HEK293 (cell line): ENCODE results near the gene LMTK2.

Experiments
- CTCF ChIA-PET: fragments of 350-600 bp; formaldehyde crosslinking; extraction: SDS; loops from one replicate; lab custom pipeline; 2021; ENCODE audit warnings: antibody characterized with exemption; lab: Yijun Ruan, JAX
- POLR2A ChIA-PET: fragments of 300-600 bp; formaldehyde crosslinking; extraction: SDS; loops from one replicate; lab custom pipeline; 2020; ENCODE audit warnings: antibody characterized with exemption, inconsistent platforms; lab: Yijun Ruan, JAX
- H3K27ac ChIP-seq: fragments of 200-500 bp; sonication (Bioruptor generic); 2 replicates; pipeline ENCODE4 v1.5.1; 2014; ENCODE audit warnings: low read depth, low read length, control low read depth, inconsistent platforms; ENCODE audit errors: extremely low read depth
- H3K36me3 ChIP-seq, 2 experiments: fragments of 200-500 bp in 1 of 2; sonication (Bioruptor generic) in 1 of 2; 1 replicate in 1 of 2; 2 replicates in 1 of 2; pipeline ENCODE4 v1.5.1; 2014 to 2017; ENCODE audit warnings: inconsistent platforms in 2 of 2, low read length in 2 of 2; ENCODE audit not compliant: control insufficient read depth in 2 of 2, insufficient read depth in 1 of 2
- H3K4me1 ChIP-seq: fragments of 200-500 bp; sonication (Bioruptor generic); 2 replicates; pipeline ENCODE4 v1.5.1; 2014; ENCODE audit warnings: mild to moderate bottlenecking, low read length, inconsistent platforms; ENCODE audit not compliant: control insufficient read depth, insufficient read depth
- H3K4me3 ChIP-seq: 2 replicates; pipeline ENCODE4 v1.5.1; 2011; ENCODE audit warnings: low read depth, mild to moderate bottlenecking, control low read depth, low read length, moderate library complexity
- H3K9me3 ChIP-seq: fragments of 200-500 bp; sonication (Bioruptor generic); 2 replicates; pipeline ENCODE4 v1.5.1; 2014; ENCODE audit warnings: low read depth, low read length, inconsistent platforms; ENCODE audit not compliant: control insufficient read depth, insufficient read depth
- KLF8 ChIP-seq: fragments of 450-650 bp; formaldehyde crosslinking; IDR thresholded peaks from 2 replicates; pipeline ENCODE4 v1.5.1; 2016; ENCODE audit warnings: missing biosample characterization, missing genetic modification characterization
- OSR2 ChIP-seq: fragments of 450-650 bp; formaldehyde crosslinking; IDR thresholded peaks from 2 replicates; pipeline ENCODE4 v1.5.1; 2016; ENCODE audit warnings: missing biosample characterization, missing genetic modification characterization
- ZNF202 ChIP-seq: fragments of 450-650 bp; formaldehyde crosslinking; IDR thresholded peaks from 2 replicates; pipeline ENCODE4 v1.5.1; 2016; ENCODE audit warnings: missing biosample characterization, missing genetic modification characterization, borderline replicate concordance
- ZNF302 ChIP-seq: fragments of 450-650 bp; formaldehyde crosslinking; IDR thresholded peaks from 2 replicates; pipeline ENCODE4 v1.5.1; 2016; ENCODE audit warnings: missing biosample characterization, missing genetic modification characterization, low read depth
- ZNF510 ChIP-seq: fragments of 450-650 bp; formaldehyde crosslinking; IDR thresholded peaks from 2 replicates; pipeline ENCODE4 v1.5.1; 2018; ENCODE audit warnings: mild to moderate bottlenecking, missing genetic modification characterization, missing biosample characterization; ENCODE audit not compliant: insufficient replicate concordance
- ZNF664 ChIP-seq: fragments of 450-650 bp; formaldehyde crosslinking; IDR thresholded peaks from 2 replicates; pipeline ENCODE4 v1.5.1; 2016; ENCODE audit warnings: missing biosample characterization, missing genetic modification characterization
- ZNF747 ChIP-seq: fragments of 450-650 bp; formaldehyde crosslinking; IDR thresholded peaks from 2 replicates; pipeline ENCODE4 v1.5.1; 2016; ENCODE audit warnings: missing biosample characterization, missing genetic modification characterization
- ZSCAN30 ChIP-seq: fragments of 450-650 bp; IDR thresholded peaks from 2 replicates; pipeline ENCODE4 v1.5.1; 2018; ENCODE audit warnings: missing biosample characterization, mild to moderate bottlenecking, missing genetic modification characterization, moderate library complexity
- TF ChIP-seq, protein P1 (sequence below): fragments of 450-650 bp; formaldehyde crosslinking; IDR thresholded peaks from 2 replicates; pipeline ENCODE4 v1.5.1; 2016; ENCODE audit warnings: missing biosample characterization, missing genetic modification characterization
- TF ChIP-seq, protein P2 (sequence below): fragments of 450-650 bp; formaldehyde crosslinking; IDR thresholded peaks from 2 replicates; pipeline ENCODE4 v1.5.1; 2016; ENCODE audit warnings: missing biosample characterization, missing genetic modification characterization, borderline replicate concordance
- TF ChIP-seq, protein P3 (sequence below): fragments of 450-650 bp; formaldehyde crosslinking; IDR thresholded peaks from 2 replicates; pipeline ENCODE4 v1.5.1; 2016; ENCODE audit warnings: missing biosample characterization, missing genetic modification characterization
- TF ChIP-seq, protein P4 (sequence below): fragments of 450-650 bp; formaldehyde crosslinking; IDR thresholded peaks from 2 replicates; pipeline ENCODE4 v1.5.1; 2017; ENCODE audit warnings: missing biosample characterization, missing genetic modification characterization

LMTK2 gene

DNA sequence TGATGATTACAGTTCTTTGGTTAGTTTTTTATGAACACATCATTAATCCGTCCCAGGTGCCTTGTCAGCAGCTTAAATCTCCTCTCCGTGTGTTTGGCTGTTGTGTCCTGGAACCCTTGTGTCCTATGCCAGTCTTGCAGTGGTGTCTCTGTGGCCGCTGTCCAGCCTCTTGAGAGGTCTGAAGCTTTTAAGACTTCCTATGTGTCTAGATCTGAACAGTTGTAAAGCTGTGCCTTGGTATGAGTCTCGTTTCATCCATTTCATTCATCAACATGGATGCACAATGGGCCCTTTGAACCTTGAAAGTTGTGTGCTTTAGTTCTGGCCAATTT is 16.7 kb downstream of the LMTK2 start:
- TF ChIP-seq, protein P1, sequence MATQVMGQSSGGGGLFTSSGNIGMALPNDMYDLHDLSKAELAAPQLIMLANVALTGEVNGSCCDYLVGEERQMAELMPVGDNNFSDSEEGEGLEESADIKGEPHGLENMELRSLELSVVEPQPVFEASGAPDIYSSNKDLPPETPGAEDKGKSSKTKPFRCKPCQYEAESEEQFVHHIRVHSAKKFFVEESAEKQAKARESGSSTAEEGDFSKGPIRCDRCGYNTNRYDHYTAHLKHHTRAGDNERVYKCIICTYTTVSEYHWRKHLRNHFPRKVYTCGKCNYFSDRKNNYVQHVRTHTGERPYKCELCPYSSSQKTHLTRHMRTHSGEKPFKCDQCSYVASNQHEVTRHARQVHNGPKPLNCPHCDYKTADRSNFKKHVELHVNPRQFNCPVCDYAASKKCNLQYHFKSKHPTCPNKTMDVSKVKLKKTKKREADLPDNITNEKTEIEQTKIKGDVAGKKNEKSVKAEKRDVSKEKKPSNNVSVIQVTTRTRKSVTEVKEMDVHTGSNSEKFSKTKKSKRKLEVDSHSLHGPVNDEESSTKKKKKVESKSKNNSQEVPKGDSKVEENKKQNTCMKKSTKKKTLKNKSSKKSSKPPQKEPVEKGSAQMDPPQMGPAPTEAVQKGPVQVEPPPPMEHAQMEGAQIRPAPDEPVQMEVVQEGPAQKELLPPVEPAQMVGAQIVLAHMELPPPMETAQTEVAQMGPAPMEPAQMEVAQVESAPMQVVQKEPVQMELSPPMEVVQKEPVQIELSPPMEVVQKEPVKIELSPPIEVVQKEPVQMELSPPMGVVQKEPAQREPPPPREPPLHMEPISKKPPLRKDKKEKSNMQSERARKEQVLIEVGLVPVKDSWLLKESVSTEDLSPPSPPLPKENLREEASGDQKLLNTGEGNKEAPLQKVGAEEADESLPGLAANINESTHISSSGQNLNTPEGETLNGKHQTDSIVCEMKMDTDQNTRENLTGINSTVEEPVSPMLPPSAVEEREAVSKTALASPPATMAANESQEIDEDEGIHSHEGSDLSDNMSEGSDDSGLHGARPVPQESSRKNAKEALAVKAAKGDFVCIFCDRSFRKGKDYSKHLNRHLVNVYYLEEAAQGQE, result peak; percentile 87
- TF ChIP-seq ZSCAN30, result 0 out of 2 replicates have a peak, but pooled peaks have one; percentile 45
- TF ChIP-seq, protein P2, sequence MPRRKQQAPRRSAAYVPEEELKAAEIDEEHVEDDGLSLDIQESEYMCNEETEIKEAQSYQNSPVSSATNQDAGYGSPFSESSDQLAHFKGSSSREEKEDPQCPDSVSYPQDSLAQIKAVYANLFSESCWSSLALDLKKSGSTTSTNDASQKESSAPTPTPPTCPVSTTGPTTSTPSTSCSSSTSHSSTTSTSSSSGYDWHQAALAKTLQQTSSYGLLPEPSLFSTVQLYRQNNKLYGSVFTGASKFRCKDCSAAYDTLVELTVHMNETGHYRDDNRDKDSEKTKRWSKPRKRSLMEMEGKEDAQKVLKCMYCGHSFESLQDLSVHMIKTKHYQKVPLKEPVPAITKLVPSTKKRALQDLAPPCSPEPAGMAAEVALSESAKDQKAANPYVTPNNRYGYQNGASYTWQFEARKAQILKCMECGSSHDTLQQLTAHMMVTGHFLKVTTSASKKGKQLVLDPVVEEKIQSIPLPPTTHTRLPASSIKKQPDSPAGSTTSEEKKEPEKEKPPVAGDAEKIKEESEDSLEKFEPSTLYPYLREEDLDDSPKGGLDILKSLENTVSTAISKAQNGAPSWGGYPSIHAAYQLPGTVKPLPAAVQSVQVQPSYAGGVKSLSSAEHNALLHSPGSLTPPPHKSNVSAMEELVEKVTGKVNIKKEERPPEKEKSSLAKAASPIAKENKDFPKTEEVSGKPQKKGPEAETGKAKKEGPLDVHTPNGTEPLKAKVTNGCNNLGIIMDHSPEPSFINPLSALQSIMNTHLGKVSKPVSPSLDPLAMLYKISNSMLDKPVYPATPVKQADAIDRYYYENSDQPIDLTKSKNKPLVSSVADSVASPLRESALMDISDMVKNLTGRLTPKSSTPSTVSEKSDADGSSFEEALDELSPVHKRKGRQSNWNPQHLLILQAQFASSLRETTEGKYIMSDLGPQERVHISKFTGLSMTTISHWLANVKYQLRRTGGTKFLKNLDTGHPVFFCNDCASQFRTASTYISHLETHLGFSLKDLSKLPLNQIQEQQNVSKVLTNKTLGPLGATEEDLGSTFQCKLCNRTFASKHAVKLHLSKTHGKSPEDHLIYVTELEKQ, result no peak
- 0 out of 2 replicates have a peak, but pooled peaks have one; percentile 4 for TF ChIP-seq OSR2 (tag by site-specific recombination)
- TF ChIP-seq ZNF302 (tag by site-specific recombination), result no peak
- TF ChIP-seq ZNF202 (tag by site-specific recombination), result no peak
- TF ChIP-seq ZNF664 (tag by site-specific recombination), result 0 out of 2 replicates have a peak, but pooled peaks have one; percentile 20
- TF ChIP-seq KLF8 (tag by site-specific recombination), result no peak
- TF ChIP-seq, all 188 proteins: peak for 4
- CTCF ChIA-PET, result interaction anchor here (0.6 to 3.9 kb wide), 6 partner anchors 10 to 45 kb away, joined by 4 to 21 read pairs (median 5); no protein-coding TSS in a partner anchor
- POLR2A ChIA-PET, result no interaction called here
- no peak overlapping the region for H3K4me3 ChIP-seq
- no peaks in the 10 kb centered on the region for H3K36me3 ChIP-seq
- no peaks in the 10 kb centered on the region for H3K9me3 ChIP-seq
- peaks cover 32% of the 10 kb centered on the region for H3K4me1 ChIP-seq
- no peak overlapping the region for H3K27ac ChIP-seq

DNA sequence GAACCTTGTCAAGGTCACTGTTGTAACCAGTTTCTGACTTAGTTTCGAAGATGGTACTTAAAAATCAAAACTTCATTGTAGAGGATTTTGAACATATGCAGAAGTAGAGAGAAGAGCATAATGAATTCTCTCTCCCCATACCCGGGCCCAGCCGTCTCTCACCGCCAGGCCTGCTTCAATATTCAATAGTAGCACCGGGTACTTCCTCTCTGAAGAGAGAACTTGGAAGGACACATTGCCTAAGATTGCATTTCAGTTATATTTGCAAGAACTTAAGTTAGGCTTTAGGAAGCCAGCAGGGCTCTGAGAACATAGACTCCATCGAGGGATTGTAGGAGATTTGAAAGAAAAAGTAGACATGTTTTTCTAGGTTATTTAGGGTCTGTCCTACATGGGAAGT is 19.1 kb downstream of the LMTK2 start:
- peaks cover 12% of the 10 kb centered on the region for H3K4me1 ChIP-seq
- no peaks in the 10 kb centered on the region for H3K9me3 ChIP-seq
- ChIA-PET CTCF (interaction anchor here (1.1 kb wide), 1 partner anchor 104 kb away, joined by 5 read pairs; no protein-coding TSS in a partner anchor), POLR2A (no interaction called here)
- no peak overlapping the region for H3K27ac ChIP-seq
- H3K36me3 ChIP-seq, result no peaks in the 10 kb centered on the region
- TF ChIP-seq, protein P3, sequence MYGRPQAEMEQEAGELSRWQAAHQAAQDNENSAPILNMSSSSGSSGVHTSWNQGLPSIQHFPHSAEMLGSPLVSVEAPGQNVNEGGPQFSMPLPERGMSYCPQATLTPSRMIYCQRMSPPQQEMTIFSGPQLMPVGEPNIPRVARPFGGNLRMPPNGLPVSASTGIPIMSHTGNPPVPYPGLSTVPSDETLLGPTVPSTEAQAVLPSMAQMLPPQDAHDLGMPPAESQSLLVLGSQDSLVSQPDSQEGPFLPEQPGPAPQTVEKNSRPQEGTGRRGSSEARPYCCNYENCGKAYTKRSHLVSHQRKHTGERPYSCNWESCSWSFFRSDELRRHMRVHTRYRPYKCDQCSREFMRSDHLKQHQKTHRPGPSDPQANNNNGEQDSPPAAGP (tag by site-specific recombination), result no peak
- TF ChIP-seq ZNF510 (tag by site-specific recombination) (no peak), ZNF747 (tag by site-specific recombination) (no peak)
- TF ChIP-seq, protein P4, sequence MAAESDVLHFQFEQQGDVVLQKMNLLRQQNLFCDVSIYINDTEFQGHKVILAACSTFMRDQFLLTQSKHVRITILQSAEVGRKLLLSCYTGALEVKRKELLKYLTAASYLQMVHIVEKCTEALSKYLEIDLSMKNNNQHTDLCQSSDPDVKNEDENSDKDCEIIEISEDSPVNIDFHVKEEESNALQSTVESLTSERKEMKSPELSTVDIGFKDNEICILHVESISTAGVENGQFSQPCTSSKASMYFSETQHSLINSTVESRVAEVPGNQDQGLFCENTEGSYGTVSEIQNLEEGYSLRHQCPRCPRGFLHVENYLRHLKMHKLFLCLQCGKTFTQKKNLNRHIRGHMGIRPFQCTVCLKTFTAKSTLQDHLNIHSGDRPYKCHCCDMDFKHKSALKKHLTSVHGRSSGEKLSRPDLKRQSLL (tag by site-specific recombination), result no peak
- H3K4me3 ChIP-seq, result no peak overlapping the region
